Pulmonary artery endothelial cell (primary cell): Measurements from ENCODE around the gene KLRG1. TPM values are rescaled to one million over a fixed set of nuclear protein-coding genes. Genes with fewer than 3 reads are reported as not detected.

Experiments used
- DNase-seq: peaks from one replicate; pipeline ENCODE4 v3.0.0-alpha.2; 2011; ENCODE audit warnings: low read depth, low spot score
- total RNA-seq: library from RNA; depleted of rRNA; stranded (reverse); fragments of >200 nt; gene quantifications from 2 replicates; pipeline ENCODE4 v1.2.3, GENCODE V29; 2014

KLRG1 gene
- total RNA-seq, 1 donor from 2014 or later = 10.0 TPM

- DNase-seq = no peak
These were observed 51.3 kb downstream of the KLRG1 start for GRCh38 chr12:9040484-9041186.

- no peak for DNase-seq
These were observed 52.0 kb downstream of the KLRG1 start for GRCh38 chr12:9041321-9041720.

- DNase-seq = no peak
These were observed 54.4 kb downstream of the KLRG1 start for GRCh38 chr12:9043766-9044165.

GRCh38 chr12:9047105-9047504 is 57.8 kb downstream of the KLRG1 start:
- no peak for DNase-seq

- no peak for DNase-seq
These were observed 59.6 kb downstream of the KLRG1 start for GRCh38 chr12:9048930-9049329.

- no peak for DNase-seq
These were observed 60.3 kb downstream of the KLRG1 start for GRCh38 chr12:9049520-9050133.

- DNase-seq = no peak
These were observed 61.3 kb downstream of the KLRG1 start for GRCh38 chr12:9050521-9051157.

- no peak for DNase-seq
These were observed 61.8 kb downstream of the KLRG1 start for GRCh38 chr12:9051158-9051550.

- no peak for DNase-seq
These were observed 63.3 kb downstream of the KLRG1 start for GRCh38 chr12:9052610-9053009.

Other genes starting within 250 kb of the KLRG1 start
- 0.18 TPM in 1 of 2 replicates, not detected in the other for gene A2ML1, start 166.9 kb upstream of the KLRG1 start, total RNA-seq
- gene PHC1, start 75.0 kb upstream of the KLRG1 start, total RNA-seq = 17.5 and 17.7 TPM in 2 replicates
- gene M6PR, start 39.9 kb upstream of the KLRG1 start, total RNA-seq = 189 and 205 TPM in 2 replicates
- 0.63 and 1.4 TPM in 2 replicates for gene A2M, start 126.4 kb downstream of the KLRG1 start, total RNA-seq
- 0.14 and 0.40 TPM in 2 replicates for gene PZP, start 218.8 kb downstream of the KLRG1 start, total RNA-seq